ENCODE results near the gene DCXR. TPM values are rescaled to one million over a fixed set of nuclear protein-coding genes. Genes with fewer than 3 reads are reported as not detected.

Gene DCXR
- total RNA-seq, 4 donors from 2014 or later = 89.1 to 162 (median 135) TPM

GRCh38 chr17:82007495-82008257 lies 29.8 kb downstream of the DCXR start:
- intact Hi-C loops (cut with DNase I) = no loop called here
- TF ChIP-seq POLR2A (IDR thresholded peaks at IDR 0.05) = no peak
- no peak for TF ChIP-seq CTCF (IDR thresholded peaks at IDR 0.05)
- WGBS, 2 donors = 94% methylated on average over 3 of the region's 30 CpGs; no CpG with 5 or more reads in 1 of the 2 donors
- Histone ChIP-seq H3K36me3 (peaks cover 0 to 35% (median 0%) of the 10 kb centered on the region in 3 donors), H3K9me3 (no peaks in the 10 kb centered on the region), H3K4me1 (peaks cover 6 to 48% (median 22%) of the 10 kb centered on the region in 3 donors), H3K27me3 (no peaks in the 10 kb centered on the region), H3K4me3 (no peak overlapping the region), H3K27ac (no peak overlapping the region)
- no peak for DNase-seq

GRCh38 chr17:82007228-82007494 lies 30.3 kb downstream of the DCXR start:
- TF ChIP-seq CTCF (IDR thresholded peaks at IDR 0.05) = no peak
- TF ChIP-seq POLR2A (IDR thresholded peaks at IDR 0.05) = no peak
- Histone ChIP-seq H3K4me1 (peaks cover 6 to 43% (median 22%) of the 10 kb centered on the region in 3 donors), H3K27me3 (no peaks in the 10 kb centered on the region), H3K9me3 (no peaks in the 10 kb centered on the region), H3K36me3 (peaks cover 0 to 31% (median 0%) of the 10 kb centered on the region in 3 donors), H3K4me3 (no peak overlapping the region), H3K27ac (no peak overlapping the region)
- intact Hi-C loops (cut with DNase I) = no loop called here
- WGBS, 2 donors = 70% methylated on average over 6 of the region's 6 CpGs; no CpG with 5 or more reads in 1 of the 2 donors
- no peak for DNase-seq

- intact Hi-C loops (cut with DNase I) = no loop called here
- Histone ChIP-seq H3K9me3 (no peaks in the 10 kb centered on the region), H3K4me3 (no peak overlapping the region), H3K36me3 (peaks cover 0 to 26% (median 0%) of the 10 kb centered on the region in 3 donors), H3K27ac (no peak overlapping the region), H3K4me1 (peaks cover 6 to 40% (median 22%) of the 10 kb centered on the region in 3 donors), H3K27me3 (no peaks in the 10 kb centered on the region)
- WGBS, 2 donors = 34 to 44% methylated on average over 7 to 9 of the region's 24 CpGs
- DNase-seq = no peak
- no peak for TF ChIP-seq POLR2A (IDR thresholded peaks at IDR 0.05)
- no peak for TF ChIP-seq CTCF (IDR thresholded peaks at IDR 0.05)
These were observed 30.8 kb downstream of the DCXR start for GRCh38 chr17:82006468-82007227.

GRCh38 chr17:82005701-82006348 lies 31.7 kb downstream of the DCXR start:
- Histone ChIP-seq H3K4me1 (peaks cover 6 to 44% (median 22%) of the 10 kb centered on the region in 3 donors), H3K27ac (no peak overlapping the region), H3K36me3 (peaks cover 0 to 17% (median 0%) of the 10 kb centered on the region in 3 donors), H3K4me3 (no peak overlapping the region), H3K27me3 (no peaks in the 10 kb centered on the region), H3K9me3 (no peaks in the 10 kb centered on the region)
- TF ChIP-seq CTCF (IDR thresholded peaks at IDR 0.05) (no peak), POLR2A (IDR thresholded peaks at IDR 0.05) (no peak)
- 76% methylated on average over 11 of the region's 30 CpGs; no CpG with 5 or more reads in 1 of the 2 donors for WGBS, 2 donors
- intact Hi-C loops (cut with DNase I) = no loop called here
- DNase-seq = no peak

Measured in esophagus squamous epithelium (tissue), 5 donors.